Keratinocyte (primary cell): Measurements from ENCODE around the gene KCTD13. TPM values are rescaled to one million over a fixed set of nuclear protein-coding genes. Genes with fewer than 3 reads are reported as not detected.

Experiments
- DNase-seq: peaks from one replicate; pipeline ENCODE4 v3.0.0-alpha.2; 2011; ENCODE audit warnings: low read depth, missing footprints, low spot score
- FAIRE-seq: peaks from 2 replicates; lab custom pipeline; 2011; peaks lifted over from hg19 to GRCh38; lab: Jason Lieb, UNC
- H2AFZ ChIP-seq: 2 replicates; pipeline ENCODE4 v1.6.0; 2012; ENCODE audit warnings: low read length, control low read depth, inconsistent platforms; ENCODE audit not compliant: control insufficient read depth
- H3K27ac ChIP-seq: 2 replicates; pipeline ENCODE4 v1.5.1; 2011; ENCODE audit warnings: low read length; ENCODE audit not compliant: control insufficient read depth, insufficient read depth
- H3K27me3 ChIP-seq: 3 replicates; pipeline ENCODE4 v1.6.0; 2011; ENCODE audit warnings: low read length; ENCODE audit not compliant: control insufficient read depth, insufficient read depth; ENCODE audit errors: extremely low read depth
- H3K36me3 ChIP-seq, 2 experiments: 2 replicates in 1 of 2; 3 replicates in 1 of 2; pipeline ENCODE4 v1.5.1; 2011; ENCODE audit warnings: low read length in 2 of 2, mild to moderate bottlenecking in 1 of 2; ENCODE audit not compliant: control insufficient read depth in 2 of 2, insufficient read depth in 2 of 2; ENCODE audit errors: extremely low read depth in 1 of 2
- H3K4me1 ChIP-seq: 3 replicates; pipeline ENCODE4 v1.5.1; 2011; ENCODE audit warnings: low read length; ENCODE audit not compliant: control insufficient read depth, insufficient read depth; ENCODE audit errors: extremely low read depth
- H3K4me2 ChIP-seq: 3 replicates; pipeline ENCODE4 v1.6.0; 2011; ENCODE audit warnings: low read depth, low read length; ENCODE audit not compliant: control insufficient read depth, insufficient read depth; ENCODE audit errors: extremely low read depth
- H3K4me3 ChIP-seq, 3 experiments: fragments of 200-600 bp in 1 of 3; sonication (generic) in 1 of 3; 2 replicates in 2 of 3; 3 replicates in 1 of 3; pipeline ENCODE4 v1.5.1; 2011 to 2016; ENCODE audit warnings: low read length in 3 of 3, mild to moderate bottlenecking in 3 of 3, control low read depth in 2 of 3, inconsistent platforms in 1 of 3, low read depth in 1 of 3, mixed read lengths in 1 of 3, mixed run types in 1 of 3, moderate library complexity in 1 of 3; ENCODE audit not compliant: control insufficient read depth in 2 of 3, insufficient read depth in 2 of 3; ENCODE audit errors: extremely low read depth in 1 of 3
- H3K79me2 ChIP-seq: 2 replicates; pipeline ENCODE4 v1.6.0; 2012; ENCODE audit warnings: low read length; ENCODE audit not compliant: control insufficient read depth, insufficient read depth
- H3K9ac ChIP-seq: 3 replicates; pipeline ENCODE4 v1.6.0; 2011; ENCODE audit warnings: low read length; ENCODE audit not compliant: control insufficient read depth, insufficient read depth; ENCODE audit errors: extremely low read depth
- H3K9me1 ChIP-seq: 3 replicates; pipeline ENCODE4 v1.6.0; 2011; ENCODE audit warnings: low read length; ENCODE audit not compliant: control insufficient read depth, insufficient read depth; ENCODE audit errors: extremely low read depth
- H3K9me3 ChIP-seq: 2 replicates; pipeline ENCODE4 v1.5.1; 2012; ENCODE audit warnings: low read depth, low read length; ENCODE audit not compliant: control insufficient read depth
- H4K20me1 ChIP-seq: 3 replicates; pipeline ENCODE4 v1.6.0; 2011; ENCODE audit warnings: low read length; ENCODE audit not compliant: control insufficient read depth, insufficient read depth; ENCODE audit errors: extremely low read depth
- EZH2 ChIP-seq: IDR thresholded peaks from one replicate; pipeline ENCODE4 v1.6.1; 2012; ENCODE audit warnings: inconsistent platforms, mild to moderate bottlenecking, low read length, moderate library complexity
- dilution Hi-C: fragments of 300-500 bp; cut with MboI; formaldehyde crosslinking; loops from one replicate; pipeline ENCODE4 v1.7.0; 2020; ENCODE audit warnings: low sequenced_read_pairs; ENCODE audit not compliant: extremely low pct_ligation_motif_present
- polyA plus RNA-seq, 5 experiments: library from polyadenylated mRNA; depleted of rRNA in 3 of 5; stranded (reverse) in 3 of 5; stranded (forward) in 1 of 5; unstranded in 1 of 5; fragments of >200 nt; gene quantifications; 1 replicate in 1 of 5; 2 replicates in 3 of 5; 3 replicates in 1 of 5; pipeline versions ENCODE4 v1.2.1 to v1.2.3, GENCODE V29; 2011 to 2012; ENCODE audit warnings: missing spikeins in 2 of 5, low read depth in 1 of 5, low replicate concordance in 1 of 5
- TF ChIP-seq, protein P1 (sequence below), 3 experiments: IDR thresholded peaks in 1 of 3; conservative IDR thresholded peaks in 1 of 3; optimal IDR thresholded peaks in 1 of 3; 2 replicates in 2 of 3; 3 replicates in 1 of 3; pipeline versions ENCODE3 to v1.5.1; 2011; ENCODE audit warnings: low read length in 3 of 3, mild to moderate bottlenecking in 3 of 3, moderate library complexity in 2 of 3, control low read depth in 1 of 3, inconsistent platforms in 1 of 3; ENCODE audit not compliant: insufficient read depth in 2 of 3; ENCODE audit errors: extremely low read depth in 1 of 3

Gene KCTD13
- polyA plus RNA-seq, 1 donor (not counting 4 experiments of a cell fraction or from before 2014, with no cell fraction given), result 9.2 TPM

DNA sequence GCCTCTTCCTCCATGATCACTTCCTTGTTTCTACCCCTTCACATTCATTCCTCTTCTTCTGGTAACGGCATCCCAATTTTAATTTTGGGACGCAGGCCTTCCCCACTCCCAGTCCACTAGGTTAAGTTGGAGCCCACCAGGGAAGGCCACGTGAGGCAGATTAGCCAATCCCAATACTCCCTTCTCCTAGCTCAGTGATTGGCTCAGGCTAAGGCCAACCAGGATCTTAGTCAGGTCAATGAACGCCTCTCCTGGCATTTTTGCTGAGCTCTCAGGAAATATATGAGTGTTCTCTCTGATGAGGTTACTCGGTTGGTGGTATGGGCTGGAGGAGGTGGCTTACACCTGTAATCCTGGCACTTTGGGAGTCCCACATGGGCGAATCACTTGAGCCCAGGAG lies 42.0 kb downstream of the KCTD13 start:
- Histone ChIP-seq H3K4me1 (no peaks in the 10 kb centered on the region), H3K4me3 (no peak overlapping the region), H3K27ac (no peak overlapping the region), H3K9ac (no peak overlapping the region), H2AFZ (no peak overlapping the region), H3K36me3 (no peaks in the 10 kb centered on the region), H3K9me1 (no peaks in the 10 kb centered on the region), H4K20me1 (no peaks in the 10 kb centered on the region), H3K9me3 (no peaks in the 10 kb centered on the region), H3K79me2 (no peaks in the 10 kb centered on the region), H3K27me3 (no peaks in the 10 kb centered on the region), H3K4me2 (no peak overlapping the region)
- FAIRE-seq, result no peak
- dilution Hi-C loops, result no loop called here
- no peak for TF ChIP-seq EZH2
- no peak for DNase-seq

DNA sequence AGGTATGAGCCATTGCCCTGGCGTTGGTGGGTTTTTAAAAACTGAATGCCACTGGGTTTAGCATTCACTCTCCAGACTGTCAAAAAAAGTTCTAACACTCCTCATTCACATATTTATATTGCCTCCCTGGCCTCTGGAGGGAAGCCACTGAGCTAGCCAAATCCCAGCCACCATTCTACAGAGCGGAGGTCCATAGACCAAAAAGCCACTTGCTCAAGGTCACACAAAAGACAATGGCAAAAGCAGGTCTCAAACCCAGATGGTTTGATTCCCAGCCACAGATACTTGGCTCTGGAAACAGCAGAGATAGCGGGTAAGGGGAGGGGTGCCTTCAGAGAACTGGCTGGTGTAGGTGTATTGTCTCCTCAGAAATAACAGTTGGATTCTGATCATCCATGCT lies 45.0 kb downstream of the KCTD13 start:
- FAIRE-seq (no peak), DNase-seq (no peak)
- Histone ChIP-seq H3K9me3 (no peaks in the 10 kb centered on the region), H2AFZ (no peak overlapping the region), H3K36me3 (no peaks in the 10 kb centered on the region), H3K4me3 (no peak overlapping the region), H3K27me3 (peaks cover 16% of the 10 kb centered on the region), H3K79me2 (no peaks in the 10 kb centered on the region), H4K20me1 (no peaks in the 10 kb centered on the region), H3K4me1 (no peaks in the 10 kb centered on the region), H3K9ac (no peak overlapping the region), H3K4me2 (no peak overlapping the region), H3K27ac (no peak overlapping the region), H3K9me1 (no peaks in the 10 kb centered on the region)
- no peak for TF ChIP-seq EZH2
- TF ChIP-seq, protein P1, sequence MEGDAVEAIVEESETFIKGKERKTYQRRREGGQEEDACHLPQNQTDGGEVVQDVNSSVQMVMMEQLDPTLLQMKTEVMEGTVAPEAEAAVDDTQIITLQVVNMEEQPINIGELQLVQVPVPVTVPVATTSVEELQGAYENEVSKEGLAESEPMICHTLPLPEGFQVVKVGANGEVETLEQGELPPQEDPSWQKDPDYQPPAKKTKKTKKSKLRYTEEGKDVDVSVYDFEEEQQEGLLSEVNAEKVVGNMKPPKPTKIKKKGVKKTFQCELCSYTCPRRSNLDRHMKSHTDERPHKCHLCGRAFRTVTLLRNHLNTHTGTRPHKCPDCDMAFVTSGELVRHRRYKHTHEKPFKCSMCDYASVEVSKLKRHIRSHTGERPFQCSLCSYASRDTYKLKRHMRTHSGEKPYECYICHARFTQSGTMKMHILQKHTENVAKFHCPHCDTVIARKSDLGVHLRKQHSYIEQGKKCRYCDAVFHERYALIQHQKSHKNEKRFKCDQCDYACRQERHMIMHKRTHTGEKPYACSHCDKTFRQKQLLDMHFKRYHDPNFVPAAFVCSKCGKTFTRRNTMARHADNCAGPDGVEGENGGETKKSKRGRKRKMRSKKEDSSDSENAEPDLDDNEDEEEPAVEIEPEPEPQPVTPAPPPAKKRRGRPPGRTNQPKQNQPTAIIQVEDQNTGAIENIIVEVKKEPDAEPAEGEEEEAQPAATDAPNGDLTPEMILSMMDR (optimal IDR thresholded peaks at IDR 0.05 in 1 of 3, IDR thresholded peaks at IDR 0.05 in 1 of 3, conservative IDR thresholded peaks at IDR 0.05 in 1 of 3; ENCODE audit: extremely low read depth in 1 of 3, insufficient read depth in 2 of 3, low read length in 3 of 3), result no peak
- dilution Hi-C loops, result no loop called here

DNA sequence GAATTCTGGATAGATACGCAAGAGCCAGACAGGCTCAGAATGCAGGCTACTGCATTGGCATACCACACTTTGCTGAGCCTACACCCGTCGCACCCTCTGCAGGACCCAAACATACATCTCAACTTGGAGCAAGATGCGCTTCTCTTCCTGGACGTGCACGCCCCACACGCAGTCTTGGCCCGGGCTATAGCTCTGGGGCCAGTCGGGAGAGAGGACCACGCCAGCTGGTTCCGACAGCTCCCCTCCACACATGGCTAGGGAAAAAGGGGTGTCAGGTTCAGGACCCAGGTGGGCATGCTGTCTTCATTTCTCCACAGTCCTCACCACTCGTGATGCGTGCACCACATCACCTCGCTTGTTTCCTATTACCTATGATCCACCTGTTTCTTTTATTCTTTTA lies 47.9 kb downstream of the KCTD13 start:
- dilution Hi-C loops, result no loop called here
- Histone ChIP-seq H3K9me3 (no peaks in the 10 kb centered on the region), H3K27ac (no peak overlapping the region), H3K4me2 (no peak overlapping the region), H4K20me1 (no peaks in the 10 kb centered on the region), H3K9ac (no peak overlapping the region), H2AFZ (no peak overlapping the region), H3K27me3 (peaks cover 26% of the 10 kb centered on the region), H3K4me3 (no peak overlapping the region), H3K79me2 (no peaks in the 10 kb centered on the region), H3K36me3 (no peaks in the 10 kb centered on the region), H3K9me1 (no peaks in the 10 kb centered on the region), H3K4me1 (no peaks in the 10 kb centered on the region)
- DNase-seq, result no peak
- FAIRE-seq, result no peak
- no peak for TF ChIP-seq EZH2
- TF ChIP-seq, protein P1 (optimal IDR thresholded peaks at IDR 0.05 in 1 of 3, IDR thresholded peaks at IDR 0.05 in 1 of 3, conservative IDR thresholded peaks at IDR 0.05 in 1 of 3; ENCODE audit: extremely low read depth in 1 of 3, insufficient read depth in 2 of 3, low read length in 3 of 3), result no peak
